GM12801 (cell line): ENCODE data around the gene METTL9.

ENCODE experiments used
- CTCF ChIP-seq: IDR thresholded peaks from one replicate; pipeline ENCODE4 v1.5.1; 2011; ENCODE audit warnings: control low read depth; ENCODE audit not compliant: insufficient read length; ENCODE audit errors: extremely low read depth

METTL9 gene

GRCh38 chr16:21599122-21600030, at the start of gene METTL9:
TSS of gene METTL9 (plus strand) at chr16:21599577. CDS start at chr16:21599734, 157 bp downstream.
- TF ChIP-seq CTCF, result no peak

- TF ChIP-seq CTCF, result no peak
Observed at GRCh38 chr16:21554795-21555585, 44.4 kb upstream of the METTL9 start.

- TF ChIP-seq CTCF, result no peak
Observed at GRCh38 chr16:21560462-21560861, 38.9 kb upstream of the METTL9 start.

GRCh38 chr16:21563676-21564075, 35.7 kb upstream of the METTL9 start:
- TF ChIP-seq CTCF, result no peak

GRCh38 chr16:21565507-21565860, 33.9 kb upstream of the METTL9 start:
- TF ChIP-seq CTCF, result no peak

- no peak for TF ChIP-seq CTCF
Observed at GRCh38 chr16:21565861-21566669, 33.3 kb upstream of the METTL9 start.
